ENCODE data around the gene MTHFR.

- TF ChIP-seq POLR2AphosphoS5 (IDR thresholded peaks at IDR 0.05; ENCODE audit: insufficient read depth in 1 of 2, low read depth in 1 of 2), result no peak
- no peak for TF ChIP-seq POLR2A (IDR thresholded peaks at IDR 0.05)
- no peak for TF ChIP-seq CTCF (IDR thresholded peaks at IDR 0.05)
Observed at GRCh38 chr1:11768821-11769220, 36.9 kb downstream of the MTHFR start.

Measured in vagina (tissue), 2 donors.